HG03064 (cell line): Measurements from ENCODE around the gene MEI1.
A peak's percentile ranks its signal among the peaks of the same experiment; 100 is the strongest.
"Not testable (repeated sequence)": the region's sequence is repeated elsewhere in the genome, so short reads cannot be mapped to it uniquely, and the experiment has no call there.

ENCODE experiments used
- ATAC-seq: cut with Tn5 transposase; IDR thresholded peaks from one replicate; pipeline ENCODE4 v1.9.1; 2021; ENCODE audit warnings: low read depth; ENCODE audit not compliant: unreplicated experiment

The MEI1 gene

DNA sequence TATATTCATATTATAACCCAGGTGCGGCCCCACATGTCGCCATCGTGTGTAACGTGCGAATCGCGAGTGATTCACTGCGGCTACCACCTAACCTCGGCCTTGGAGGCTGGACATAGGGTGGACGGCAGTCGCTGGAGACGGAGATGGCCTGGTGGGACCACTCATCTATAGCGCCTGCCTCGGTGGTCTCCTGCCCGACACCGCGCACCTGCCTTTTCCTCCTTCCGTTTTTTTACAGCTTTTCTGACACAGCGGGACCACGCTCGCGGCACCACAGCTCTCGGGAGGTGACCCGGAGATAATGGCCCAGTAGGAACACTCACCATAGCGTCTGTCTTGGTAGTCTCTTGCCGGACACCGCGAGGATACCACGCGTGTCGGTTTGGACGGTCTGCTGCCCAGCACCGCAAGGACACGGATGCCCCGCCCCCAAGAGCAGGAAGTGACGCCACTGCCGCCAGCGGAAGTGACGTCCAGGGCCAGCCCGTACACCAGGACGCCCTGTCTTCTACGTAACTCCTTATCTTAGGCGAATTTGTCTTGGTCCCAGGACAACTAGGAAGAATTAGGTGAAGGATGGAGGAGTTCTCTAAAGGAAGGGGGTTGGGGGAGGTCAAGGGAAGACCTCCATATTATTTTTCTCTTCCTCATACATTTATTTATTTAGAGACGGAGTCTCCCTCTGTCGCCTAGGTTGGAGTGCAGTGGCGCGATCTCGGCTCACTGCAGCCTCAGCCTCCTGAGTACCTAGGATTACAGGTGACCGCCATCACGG is 17.1 kb upstream of the MEI1 start:
- ATAC-seq = no peak

DNA sequence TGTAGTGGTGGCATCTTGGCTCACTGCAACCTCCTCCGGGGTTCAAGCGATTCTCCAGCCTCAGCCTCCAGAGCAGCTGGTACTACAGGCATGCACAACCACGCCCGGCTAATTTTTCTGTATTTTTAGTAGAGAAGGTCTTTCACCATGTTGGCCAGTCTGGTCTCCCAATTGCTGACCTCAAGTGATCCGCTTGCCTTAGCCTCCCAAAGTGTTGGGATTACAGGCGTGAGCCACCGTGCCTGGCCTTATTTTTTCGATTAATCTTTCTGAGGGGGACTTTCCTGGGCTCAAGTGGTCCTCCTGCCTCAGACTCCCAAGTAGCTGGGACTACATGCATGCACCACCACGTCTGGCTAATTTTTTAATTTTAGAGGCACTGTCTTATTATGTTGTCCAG is 16.3 kb upstream of the MEI1 start:
- no peak for ATAC-seq

DNA sequence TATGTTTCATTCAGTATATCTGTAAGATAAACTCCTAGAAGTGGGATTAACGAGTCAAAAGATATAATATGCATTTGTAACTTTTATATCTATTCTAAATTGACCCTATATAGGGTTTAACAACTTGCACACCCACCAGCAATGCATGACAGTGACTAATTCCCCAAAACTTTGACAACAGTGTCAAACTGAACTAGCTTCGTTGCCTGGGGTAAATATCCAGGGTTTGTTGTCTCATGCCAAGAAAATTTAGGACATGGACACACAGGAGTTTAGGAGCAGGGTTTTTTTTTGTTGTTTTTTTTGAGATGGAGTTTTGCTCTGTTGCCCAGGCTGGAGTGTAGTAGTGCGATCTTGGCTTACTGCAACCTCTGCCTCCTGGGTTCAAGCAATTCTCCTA is 15.7 kb upstream of the MEI1 start:
- ATAC-seq = no peak

DNA sequence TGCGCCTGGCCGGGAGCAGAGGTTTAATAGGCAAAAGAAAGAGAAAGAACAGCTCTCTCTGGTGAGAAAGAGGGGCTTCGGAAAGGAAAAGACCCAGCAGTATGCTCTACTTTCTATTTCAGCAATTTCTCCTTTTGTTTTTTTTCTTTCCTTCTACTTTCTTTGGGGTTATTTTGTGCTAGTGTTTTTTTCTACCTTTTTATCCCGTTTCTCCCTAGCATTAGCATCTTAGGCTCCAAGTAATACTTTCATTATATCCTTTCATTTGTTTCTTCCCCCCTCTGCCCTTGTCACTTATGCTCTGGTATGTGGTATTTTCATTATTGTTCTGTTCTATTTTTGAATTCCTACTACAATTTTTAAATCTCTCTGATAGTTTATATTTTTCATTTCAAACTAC is 15.1 kb upstream of the MEI1 start:
- no peak for ATAC-seq

DNA sequence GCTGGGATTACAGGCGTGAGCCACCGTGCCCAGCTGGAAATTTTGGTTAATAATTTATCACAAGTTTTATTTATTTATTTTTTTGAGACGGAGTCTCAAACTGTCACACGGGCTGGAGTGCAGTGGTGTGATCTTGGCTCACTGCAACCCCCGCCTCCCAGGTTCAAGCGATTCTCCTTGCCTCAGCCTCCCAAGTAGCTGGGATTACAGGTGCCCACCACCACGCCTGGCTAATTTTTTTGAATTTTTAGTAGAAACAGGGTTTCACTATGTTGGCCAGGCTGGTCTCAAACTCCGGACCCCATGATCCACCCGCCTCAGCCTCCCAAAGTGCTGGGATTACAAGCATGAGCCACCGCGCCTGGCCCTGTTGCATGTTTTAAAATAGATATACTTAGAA is 12.4 kb upstream of the MEI1 start:
- not testable (repeated sequence) for ATAC-seq

DNA sequence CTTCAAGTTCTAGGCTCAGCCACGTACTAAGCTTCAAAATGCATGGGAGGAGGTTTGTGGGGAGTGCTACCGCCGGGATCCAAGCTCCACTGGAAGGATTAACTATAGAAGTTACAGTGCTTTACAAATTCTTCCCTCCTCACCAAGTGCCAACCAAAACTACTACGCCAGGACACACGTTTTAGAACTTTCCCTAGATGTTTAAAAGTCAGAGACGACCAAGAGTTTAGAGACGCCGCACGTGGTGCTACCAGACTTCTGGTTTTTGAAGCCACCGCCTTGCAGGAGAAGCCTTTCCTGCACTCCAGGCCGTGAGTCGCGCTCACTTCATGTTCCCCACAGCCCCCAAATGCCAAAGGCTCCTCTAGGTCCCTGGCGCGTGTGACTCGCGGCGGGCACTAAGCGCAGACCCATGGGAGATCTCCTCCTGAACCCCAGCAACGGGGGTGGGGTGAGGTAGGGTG is 11.4 kb upstream of the MEI1 start:
- no peak for ATAC-seq

DNA sequence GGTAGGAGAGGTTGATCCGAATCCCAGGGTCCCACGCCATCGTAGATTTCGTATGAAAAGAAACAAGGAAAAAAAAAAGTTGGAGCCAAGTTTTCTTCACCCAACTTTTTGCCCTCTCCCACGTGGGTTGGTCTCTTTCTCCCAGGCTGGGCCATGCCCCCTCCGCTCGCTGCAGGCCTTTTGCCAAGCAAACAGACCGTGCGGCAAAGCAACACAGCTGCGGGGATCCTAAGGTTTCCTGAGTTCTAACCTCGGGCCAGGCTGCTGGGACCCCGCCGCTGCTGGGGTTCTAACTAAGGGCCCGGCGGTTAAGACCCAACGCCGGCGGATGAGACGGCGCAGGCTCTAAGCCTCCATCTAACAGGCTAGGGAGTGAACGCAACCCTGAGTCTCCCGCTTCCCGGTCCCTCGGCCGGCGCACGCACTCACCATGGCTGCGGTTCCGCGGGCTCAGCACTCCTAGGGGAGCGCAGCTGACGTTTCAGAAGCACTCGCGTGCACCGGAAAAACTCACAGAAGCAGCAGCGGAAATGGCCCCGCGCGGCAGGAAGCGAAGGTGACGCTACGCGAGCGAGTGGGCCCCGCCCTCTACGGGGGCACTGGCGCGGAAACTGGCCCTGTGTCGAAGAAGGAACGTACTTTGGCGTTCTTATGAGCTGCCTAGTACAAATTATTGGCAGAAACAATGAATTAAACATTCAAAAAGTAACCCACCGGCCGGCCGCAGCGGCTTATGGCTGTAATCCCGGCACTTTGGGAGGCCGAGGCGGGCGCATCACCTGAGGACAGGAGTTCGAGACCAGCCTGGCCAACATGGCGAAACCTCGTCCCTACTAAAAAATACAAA is 10.7 kb upstream of the MEI1 start, which contains the start of gene SNU13:
SNU13 (minus strand) TSS at position 503 of the 847 bp plus-strand sequence; CDS start at position 432, 71 bp downstream.
- peak; percentile 57 for ATAC-seq

DNA sequence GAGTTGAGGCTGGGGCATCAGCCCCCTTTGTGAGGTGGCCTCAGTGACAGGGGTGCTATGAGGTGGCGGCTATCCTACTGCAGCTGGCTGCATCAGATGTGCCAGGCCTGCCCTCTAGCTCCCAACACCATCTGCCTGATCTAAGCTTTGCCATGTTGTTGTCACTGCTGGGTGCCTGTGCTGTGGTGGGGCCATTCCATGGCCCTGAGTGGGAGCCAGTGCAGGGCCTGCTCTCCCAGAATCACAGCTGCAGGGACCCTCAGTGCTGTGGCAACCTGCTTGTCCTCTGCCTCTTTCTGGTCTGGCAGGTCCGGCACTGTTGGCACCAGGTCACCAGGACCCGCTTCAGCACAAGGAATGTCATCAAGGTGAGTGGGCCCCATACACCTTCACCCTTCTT is 8.8 kb upstream of the MEI1 start:
- ATAC-seq = no peak

DNA sequence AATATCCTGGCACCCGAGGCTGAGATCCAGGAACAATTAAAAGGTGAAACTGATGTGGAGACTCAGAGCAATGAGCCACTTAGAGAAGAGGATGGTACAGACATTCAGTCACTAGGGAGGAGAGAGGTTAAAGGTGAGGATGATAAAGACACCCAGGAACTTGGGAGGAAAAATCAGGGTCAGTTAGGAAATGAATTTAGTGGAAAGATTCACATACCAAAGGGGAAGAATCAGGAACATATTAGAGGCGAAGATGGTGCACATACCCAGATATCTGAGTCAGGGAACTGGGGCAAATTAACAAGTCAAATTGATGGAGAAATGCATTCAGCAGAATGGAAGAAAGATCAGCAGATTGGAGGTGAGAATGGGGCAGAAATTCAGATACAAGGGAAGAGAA is 4.1 kb upstream of the MEI1 start:
- ATAC-seq = no peak

DNA sequence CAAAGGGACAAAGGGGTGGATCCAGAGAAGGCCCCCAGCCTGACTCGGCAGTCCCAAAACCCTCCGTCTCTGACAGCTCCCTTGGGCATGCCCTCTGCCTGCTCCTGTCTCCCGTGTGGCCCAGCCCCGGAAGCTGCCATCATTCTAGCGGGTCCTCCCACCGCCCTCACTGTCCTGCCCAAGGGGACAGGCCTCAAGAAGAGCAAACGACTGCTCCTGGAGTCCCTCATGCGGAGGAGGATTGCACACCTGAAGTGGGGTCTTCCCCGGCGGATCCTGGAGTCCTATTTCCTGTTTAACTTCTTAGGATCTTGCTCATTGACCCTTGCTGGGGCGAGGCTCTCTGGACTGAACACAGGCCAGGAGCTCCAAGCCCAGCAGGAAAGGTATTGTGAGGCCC is 2.6 kb upstream of the MEI1 start:
- ATAC-seq = no peak

DNA sequence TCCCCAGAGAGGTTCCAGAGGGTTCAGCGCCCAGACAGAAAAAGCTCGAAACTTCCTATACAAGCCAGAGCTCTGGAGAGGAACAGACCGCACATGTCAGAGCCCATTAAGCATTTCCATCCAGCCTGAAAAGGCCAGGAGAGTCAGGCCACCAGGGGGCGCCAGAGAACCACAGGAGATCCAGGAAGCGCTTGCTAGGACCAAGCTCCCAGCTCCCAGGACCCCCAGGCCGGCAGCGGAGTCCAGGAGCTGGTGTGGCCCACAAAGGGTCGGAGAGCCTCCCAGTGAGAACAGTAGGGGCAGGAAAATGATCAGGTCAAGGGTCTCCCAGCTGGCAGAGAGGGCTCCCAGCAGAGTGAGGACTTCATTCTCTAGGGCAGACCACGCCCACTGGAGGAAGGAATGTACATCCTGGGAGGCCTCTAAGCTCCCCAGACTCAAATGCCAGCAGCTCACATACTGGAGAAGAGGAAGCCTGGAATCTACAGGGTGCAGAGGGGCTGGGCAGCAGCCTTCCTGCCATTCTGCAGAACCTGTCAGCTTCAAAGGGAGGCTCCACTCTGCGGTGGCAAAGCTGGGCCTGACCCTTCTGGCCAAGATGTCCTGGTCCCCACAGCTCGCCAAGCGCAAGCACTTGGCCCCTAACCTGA is 2.1 kb upstream of the MEI1 start:
- no peak for ATAC-seq

DNA sequence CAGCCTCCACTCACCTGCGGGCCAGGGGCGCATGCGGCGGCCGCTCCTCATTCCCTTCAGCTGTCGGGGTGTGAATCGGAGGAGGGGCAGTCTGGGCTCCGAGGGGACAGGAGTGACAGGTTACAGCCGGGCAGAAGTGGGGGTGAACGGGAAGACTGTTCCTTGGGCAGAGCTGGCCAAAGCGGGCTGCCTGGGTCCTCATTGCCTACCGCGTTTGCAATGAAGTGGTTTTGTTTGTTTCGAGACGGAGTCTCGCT is 733 bp downstream of the MEI1 start:
- no peak for ATAC-seq

DNA sequence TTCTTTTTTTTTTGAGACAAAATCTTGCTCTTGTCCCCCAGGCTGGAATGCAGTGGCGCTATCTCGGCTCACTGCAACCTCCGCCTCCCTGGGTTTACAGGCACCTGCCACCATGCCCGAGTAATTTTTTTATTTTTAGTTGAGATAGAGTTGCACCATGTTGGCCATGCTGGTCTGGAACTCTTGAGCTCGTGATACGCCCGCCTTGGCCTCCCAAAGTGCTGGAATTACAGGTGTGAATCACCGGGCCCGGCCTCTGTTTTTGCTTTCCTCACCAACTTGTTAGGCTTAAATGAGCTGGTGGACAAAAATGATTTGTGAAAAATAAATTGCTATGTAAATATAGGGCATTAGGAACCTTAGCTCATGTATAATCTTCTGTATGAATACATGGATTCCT is 3.5 kb downstream of the MEI1 start:
- no peak for ATAC-seq

DNA sequence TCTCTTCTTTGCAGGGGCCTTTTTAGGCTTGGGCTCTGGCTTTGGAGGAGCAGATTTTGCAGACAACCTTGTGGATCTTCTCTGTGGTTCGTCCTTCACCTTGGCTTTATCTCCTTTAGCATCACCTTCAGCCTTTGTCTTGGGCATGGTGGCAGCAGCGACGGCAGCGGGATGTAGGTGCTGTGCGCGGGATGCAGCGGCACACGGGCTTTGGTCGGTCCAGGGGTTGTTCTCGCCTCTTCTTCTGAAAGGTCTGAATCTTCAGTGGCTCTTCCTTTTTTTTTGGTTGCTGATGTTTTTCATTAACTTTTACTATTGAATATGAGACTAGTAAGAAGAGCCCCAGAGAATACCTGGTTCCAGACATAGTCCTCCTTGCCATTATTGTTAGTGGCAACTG is 10.0 kb downstream of the MEI1 start:
- no peak for ATAC-seq

DNA sequence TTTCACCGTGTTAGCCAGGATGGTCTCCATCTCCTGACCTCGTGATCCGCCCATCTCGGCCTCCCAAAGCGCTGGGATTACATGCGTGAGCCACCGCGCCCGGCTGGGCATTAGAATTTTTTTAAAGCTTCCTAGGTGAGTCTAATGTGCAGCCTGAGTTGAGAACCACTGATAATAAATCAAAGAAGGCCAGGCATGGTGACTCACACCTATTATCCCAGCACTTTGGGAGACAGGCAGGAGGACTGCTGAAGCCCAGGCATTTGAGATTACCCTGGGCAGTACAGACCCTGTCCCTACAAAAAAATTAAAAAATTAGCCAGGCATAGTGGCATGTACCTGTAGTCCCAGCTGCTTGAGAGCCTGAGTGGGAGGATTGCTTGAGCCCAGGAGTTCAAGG is 13.7 kb downstream of the MEI1 start:
- no peak for ATAC-seq

DNA sequence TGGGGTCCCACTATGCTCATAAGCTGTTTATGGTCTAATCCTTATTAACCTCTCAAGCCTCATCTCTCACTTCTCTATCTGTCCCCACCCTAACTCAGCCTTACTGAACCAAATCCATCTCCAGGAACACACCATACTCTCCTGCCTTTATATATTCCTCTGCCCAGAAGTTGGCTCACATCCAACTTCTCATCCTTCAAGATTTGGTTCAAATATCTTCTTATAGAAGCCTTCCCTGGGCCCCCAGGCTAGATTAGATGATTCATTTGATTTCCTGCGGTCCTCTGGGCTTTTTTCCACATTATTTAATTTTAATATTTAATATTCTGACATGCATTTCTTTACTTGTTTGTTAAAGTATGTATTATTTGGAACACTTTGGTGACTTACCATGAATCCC is 23.2 kb downstream of the MEI1 start:
- ATAC-seq = no peak

DNA sequence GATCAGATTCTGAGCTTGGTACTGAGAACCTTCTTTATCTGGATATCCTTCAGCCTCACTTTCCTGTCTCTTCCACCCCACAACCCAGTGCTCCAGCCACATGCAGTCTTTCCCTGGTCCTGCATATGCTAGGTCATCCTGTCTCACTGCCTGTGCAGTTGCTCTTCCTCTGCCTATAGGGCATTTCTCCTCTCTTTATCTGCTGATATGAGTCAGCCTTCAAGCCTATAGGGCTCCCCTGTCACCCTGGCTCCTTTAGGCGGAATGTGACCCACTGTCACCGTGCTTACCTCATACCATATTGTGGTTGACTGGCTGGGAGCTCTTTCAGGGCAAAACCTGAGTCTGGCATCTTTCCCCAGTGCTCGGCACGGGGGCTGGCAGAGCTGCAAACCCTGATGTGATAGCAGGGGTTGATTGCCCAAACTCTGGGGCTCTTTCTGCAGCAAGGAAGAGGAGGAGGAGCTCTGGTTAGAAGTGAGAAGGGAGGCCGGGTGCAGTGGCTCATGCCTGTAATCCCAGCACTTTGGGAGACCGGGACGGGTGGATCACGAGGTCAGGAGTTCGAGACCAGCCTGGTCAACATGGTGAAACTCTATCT is 26.3 kb downstream of the MEI1 start:
- no peak for ATAC-seq

DNA sequence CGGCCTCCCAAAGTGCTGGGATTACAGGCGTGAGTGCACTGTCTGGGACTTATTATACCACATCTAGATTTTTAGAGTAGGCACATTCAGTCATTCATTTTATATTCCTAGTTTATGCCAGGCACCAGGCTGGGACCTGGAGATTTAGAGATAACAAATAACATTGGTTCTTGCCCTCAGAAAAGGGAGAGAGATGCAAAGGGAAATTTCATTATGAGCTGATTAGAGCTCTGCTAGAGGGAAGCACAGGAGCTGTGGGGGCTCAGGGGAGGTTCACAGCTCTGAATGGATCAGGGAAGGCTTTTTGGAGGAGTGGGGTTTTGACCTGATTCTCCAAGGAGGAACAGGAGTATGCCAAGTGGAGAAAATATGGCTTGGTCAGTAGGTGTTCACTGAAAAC is 32.3 kb downstream of the MEI1 start:
- ATAC-seq = no peak

DNA sequence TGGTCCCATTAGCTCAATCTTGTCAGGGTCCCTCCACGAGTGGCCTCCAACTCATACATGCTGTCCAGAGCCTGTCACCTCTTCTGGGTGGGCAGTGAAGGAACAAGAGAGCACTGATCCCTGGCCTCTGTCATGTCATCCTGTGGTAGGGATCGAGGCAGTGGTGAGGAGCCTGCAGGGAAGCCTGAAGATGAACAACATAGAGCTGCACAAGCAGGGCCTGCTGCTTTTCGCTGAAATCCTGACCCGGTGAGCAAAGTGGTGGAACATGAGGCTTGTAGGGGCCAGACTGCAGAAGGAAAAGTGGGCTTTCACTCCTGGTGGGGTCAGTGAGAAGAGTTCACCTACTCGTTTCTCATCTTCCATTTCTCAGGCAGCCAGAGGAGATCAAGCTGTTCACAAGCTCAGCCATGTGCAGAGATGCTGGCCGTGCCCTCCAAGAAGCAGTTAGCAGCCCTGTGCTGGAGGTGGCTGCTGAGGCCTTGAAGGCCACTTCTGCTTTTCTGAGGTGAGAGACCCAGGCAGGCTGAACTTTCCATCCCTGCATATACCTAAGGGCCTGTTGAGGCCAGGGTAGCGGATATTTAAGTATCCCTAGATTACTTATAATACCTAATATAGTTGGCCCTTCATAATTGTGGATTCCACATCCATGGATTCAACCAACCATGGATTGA is 32.9 kb downstream of the MEI1 start:
- ATAC-seq = no peak

DNA sequence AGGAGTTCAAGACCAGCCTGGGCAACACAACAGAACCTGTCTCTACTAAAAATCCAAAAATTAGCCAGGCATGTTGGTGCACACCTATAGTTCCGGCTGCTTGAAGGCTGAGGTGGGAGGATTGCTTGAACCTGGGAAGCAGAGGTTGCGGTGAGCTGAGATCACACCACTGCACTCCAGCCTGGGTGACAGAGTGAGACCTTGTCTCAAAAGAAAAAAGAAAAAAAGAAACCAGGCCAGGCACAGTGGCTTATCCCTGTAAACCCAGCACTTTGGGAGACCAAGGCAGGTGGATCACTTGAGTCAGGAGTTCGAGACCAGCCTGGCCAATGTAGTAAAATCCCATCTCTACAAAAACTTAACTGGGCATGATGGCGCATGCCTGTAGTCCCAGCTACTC is 33.9 kb downstream of the MEI1 start:
- not testable (repeated sequence) for ATAC-seq

DNA sequence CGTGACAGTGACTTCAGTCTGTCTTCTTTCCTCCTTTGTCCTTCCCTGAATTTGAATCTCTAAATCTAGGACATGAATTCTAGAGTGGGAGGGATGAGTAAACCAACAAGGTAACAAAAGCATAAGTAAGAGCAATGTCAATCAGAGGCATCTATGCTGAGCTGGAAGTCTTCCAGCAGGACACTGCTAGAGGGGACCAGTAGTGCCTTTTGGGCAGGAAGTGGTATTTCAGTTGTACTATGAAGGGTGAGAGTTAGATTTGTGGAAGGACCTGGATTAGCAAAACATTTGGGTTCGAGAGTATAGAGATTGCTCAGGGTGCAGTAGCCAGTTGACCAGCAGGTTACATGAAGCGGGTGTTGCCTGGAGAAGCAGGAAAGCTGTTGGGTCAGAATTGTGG is 40.3 kb downstream of the MEI1 start:
- ATAC-seq = no peak
